Stimulated activated CD8-positive, alpha-beta memory T cell treated with anti-CD3 and anti-CD28 coated beads, Interleukin-7, amount 100 ng/mL, for 4 hours (primary cell): Measurements from ENCODE around the gene TSHR.
A peak's percentile ranks its signal among the peaks of the same experiment; 100 is the strongest.

Source experiments
- DNase-seq, 2 donors: peaks; one replicate each; pipeline ENCODE4 v3.0.0-alpha.2; 2020; ENCODE audit warnings: low read depth in 2 of 2

TSHR gene

GRCh38 chr14:81137316-81137715 lies 181.9 kb downstream of the TSHR start:
- no peak for DNase-seq

- DNase-seq = no peak
Measured at GRCh38 chr14:81138429-81138828, 183.0 kb downstream of the TSHR start.

DNA sequence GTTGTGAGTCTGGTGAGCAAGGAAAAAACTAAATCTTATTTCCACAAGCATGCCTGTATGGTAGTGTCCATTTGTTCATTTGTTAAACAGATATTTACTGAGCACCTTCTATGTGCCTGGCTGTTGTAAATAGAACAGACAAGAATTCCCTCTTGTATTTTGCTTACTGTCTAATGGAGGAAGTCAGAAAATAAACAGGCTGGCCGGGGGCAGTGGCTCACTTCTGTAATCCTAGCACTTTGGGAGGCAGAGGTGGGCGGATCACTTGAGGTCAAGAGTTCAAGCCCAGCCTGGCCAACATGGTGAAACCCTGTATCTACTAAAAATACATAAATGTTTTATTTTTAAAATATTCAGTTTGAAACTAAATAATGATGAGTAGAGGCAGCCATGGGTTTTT lies 186.0 kb downstream of the TSHR start:
- no peak for DNase-seq

DNA sequence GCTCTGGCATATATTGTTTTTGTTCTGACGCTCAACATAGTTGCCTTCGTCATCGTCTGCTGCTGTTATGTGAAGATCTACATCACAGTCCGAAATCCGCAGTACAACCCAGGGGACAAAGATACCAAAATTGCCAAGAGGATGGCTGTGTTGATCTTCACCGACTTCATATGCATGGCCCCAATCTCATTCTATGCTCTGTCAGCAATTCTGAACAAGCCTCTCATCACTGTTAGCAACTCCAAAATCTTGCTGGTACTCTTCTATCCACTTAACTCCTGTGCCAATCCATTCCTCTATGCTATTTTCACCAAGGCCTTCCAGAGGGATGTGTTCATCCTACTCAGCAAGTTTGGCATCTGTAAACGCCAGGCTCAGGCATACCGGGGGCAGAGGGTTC lies 188.4 kb downstream of the TSHR start:
- no peak for DNase-seq

DNA sequence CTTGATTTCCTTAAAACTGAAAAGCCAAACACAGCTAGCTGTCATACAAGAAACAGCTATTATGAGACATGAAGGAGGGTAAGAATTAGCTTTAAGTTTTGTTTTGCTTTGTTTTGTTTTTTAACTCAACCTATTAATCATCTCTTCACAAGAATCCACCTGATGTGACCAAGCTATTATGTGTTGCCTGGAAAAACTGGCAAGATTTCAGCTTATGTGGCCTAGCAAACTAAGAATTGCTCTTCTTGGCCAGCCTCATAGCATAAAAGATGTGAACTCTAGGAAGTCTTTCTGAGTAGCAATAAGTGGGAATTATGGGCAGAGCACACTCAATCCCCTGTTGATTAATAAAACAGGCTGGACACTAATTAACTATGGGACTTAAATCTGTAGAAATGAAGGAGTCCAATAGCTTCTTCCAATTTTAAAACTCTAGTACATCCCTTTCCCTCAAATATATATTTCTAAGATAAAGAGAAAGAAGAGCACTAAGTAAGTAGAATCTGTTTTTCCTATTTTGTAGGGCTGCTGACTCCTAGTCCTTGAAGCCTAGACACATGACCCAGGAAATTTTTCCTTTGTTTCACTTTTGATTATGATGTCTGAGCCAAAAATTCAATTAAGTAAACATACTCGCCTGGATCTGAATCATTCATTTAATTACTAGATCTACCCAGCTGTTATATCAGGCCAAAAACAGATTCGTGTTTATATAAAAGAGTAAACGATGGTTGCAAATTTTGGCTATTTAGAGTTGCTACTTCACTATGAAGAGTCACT lies 189.6 kb downstream of the TSHR start:
- DNase-seq = no peak

DNA sequence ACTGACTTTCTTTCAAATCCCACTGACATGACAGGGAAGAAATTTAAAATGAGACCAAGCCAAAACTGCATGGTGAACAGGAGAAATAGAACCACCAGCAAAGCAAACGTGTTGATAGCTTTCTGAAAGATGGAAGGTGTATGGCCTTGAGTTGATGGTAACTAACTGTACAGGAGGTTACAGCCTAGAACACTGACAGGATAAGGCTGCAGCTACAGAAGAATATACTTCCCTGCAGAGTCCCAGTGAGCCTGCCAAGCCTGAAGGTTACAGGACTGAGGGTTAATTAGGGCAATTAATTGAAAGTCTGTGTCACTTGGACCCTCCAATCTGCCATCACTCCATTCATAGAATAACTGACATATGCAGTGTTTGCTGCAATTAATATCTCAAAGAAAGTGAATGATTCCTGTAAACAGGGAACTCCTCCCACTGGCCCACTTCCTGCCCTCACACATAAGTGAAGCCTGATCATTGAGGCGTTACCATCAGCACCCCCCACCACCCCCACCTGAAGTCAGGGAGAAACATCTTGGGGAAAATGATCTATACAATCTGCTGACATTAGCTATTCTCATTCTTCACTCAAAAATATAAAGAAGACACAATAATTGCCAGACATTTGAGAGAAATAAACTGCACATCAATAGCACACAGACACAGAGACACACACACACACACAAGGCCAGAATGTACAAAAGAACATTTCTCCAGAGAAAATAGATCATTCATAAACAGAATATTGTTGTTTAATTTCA lies 191.9 kb downstream of the TSHR start:
- DNase-seq = no peak

DNA sequence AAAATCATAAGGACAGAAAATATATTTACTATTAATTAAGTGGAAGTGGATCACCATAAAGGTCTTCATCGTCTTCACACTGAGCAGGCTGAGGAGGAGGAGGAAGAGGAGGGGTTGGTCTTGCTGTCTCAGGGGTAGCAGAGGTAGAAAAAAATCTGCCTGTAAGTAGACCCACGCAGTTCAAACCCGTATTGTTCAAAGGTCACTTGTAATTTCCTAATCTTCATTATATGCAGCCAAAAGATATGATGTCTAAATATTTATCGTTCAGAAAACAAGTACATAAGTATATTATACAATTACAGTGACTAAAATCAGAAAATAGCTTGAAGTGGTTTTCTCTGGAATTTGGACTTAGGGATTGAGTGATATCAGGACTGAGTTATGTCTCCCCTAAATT lies 193.2 kb downstream of the TSHR start:
- no peak for DNase-seq

DNA sequence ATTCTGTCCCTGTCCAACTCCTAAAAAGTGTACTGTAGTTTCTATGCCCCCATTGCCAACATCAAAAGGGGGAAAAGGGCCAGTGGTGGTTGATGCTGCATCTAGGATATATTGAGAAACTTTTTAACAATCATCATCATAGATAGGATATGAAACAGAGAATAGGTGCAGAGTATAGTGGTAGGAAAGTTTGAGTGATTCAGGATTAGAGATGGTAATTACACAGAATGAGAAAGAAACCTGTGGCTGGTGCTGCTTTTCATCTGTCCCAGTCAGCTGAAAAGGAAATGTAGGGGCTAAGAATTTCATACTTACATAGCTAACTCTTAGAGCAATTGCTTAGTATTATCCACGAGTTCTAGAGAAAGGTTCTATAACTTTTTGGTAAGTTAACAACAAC lies 197.8 kb downstream of the TSHR start:
- DNase-seq = no peak

DNA sequence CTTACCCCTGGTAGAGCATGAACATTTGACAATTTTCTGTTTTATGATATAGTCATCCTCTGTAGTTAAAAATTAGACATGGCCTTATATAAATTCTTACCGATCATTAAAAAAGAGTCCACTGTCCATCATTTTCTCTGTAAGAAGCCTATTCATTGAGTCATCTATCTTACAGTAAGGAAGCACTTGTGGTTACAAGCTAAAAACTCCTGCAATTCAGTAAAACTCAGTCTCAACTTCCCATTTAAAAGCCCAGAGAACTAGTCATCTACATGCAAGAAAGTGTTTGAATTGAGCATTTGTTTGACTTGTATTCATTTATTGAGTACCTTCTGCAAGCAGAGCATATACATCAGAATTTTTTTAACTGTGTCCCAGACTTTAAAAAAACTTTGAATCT lies 202.0 kb downstream of the TSHR start:
- no peak for DNase-seq

DNA sequence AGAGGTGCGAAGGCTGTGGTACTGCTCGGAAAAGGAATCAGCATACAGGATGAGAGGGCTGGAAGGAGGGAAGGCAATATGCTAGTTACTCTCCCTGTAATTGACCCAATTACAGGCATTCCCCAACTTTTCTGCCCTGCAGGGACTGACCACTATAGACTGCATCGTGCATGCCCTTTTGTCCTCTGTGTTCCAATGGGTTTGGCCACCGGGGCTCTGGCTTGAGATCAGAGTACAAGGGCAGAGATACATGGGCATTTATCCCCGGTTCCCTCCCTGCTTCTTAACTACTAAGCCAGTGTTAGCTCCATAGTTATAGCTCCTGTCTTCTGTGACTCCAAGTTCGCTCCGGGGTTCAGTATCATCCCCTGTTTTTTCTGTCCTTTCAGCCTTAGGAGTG lies 205.7 kb downstream of the TSHR start:
- no peak for DNase-seq

- DNase-seq = no peak
Measured at GRCh38 chr14:81161749-81162148, 206.3 kb downstream of the TSHR start.

- DNase-seq = no peak
Measured at GRCh38 chr14:81162941-81163340, 207.5 kb downstream of the TSHR start.

GRCh38 chr14:81164167-81164774 lies 208.8 kb downstream of the TSHR start:
- peak; percentile 5 to 15 for DNase-seq

- DNase-seq = no peak
Measured at GRCh38 chr14:81165188-81165587, 209.8 kb downstream of the TSHR start.

GRCh38 chr14:81166121-81166520 lies 210.7 kb downstream of the TSHR start:
- no peak for DNase-seq

GRCh38 chr14:81169267-81169666 lies 213.8 kb downstream of the TSHR start:
- DNase-seq = no peak

GRCh38 chr14:81169711-81170103 lies 214.3 kb downstream of the TSHR start:
- no peak for DNase-seq

GRCh38 chr14:81170104-81170828 lies 214.8 kb downstream of the TSHR start:
- DNase-seq = peak; percentile 80 to 85

DNA sequence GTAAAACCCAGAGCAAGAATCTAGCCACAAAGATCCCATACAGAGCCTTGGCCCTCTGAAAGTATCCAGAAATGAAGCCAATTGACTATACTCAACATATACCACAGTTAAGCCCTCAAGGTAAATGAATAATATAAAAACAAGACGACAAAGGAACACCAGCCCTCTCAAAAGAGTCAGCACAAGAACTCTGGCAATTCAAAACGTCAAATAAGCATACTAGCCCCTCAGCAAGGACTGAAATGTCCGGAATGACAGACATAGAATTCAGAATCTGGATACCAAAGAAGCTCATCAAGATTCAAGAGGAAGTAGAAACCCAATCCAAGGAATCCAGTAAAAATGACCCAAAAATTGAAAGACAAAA lies 215.4 kb downstream of the TSHR start:
- DNase-seq = no peak

DNA sequence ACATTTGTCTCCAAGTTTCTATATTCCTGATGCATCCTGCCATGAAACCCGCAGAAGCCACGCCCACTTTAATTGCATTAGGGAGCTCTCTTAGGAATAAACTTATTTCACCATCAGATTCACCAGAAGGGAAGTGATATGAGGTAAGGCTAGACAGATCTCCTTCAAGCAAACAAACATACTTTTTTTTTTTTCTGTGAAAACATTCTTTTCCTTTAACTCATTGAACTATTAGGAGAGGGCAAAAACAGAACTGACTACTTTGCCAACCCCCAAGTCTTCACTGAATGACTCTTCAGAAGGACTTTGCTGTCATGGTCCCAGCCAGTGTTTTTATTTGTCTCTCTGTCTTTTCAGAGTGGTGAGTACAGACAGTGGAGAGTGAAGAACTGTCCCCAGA lies 216.9 kb downstream of the TSHR start:
- DNase-seq = no peak

DNA sequence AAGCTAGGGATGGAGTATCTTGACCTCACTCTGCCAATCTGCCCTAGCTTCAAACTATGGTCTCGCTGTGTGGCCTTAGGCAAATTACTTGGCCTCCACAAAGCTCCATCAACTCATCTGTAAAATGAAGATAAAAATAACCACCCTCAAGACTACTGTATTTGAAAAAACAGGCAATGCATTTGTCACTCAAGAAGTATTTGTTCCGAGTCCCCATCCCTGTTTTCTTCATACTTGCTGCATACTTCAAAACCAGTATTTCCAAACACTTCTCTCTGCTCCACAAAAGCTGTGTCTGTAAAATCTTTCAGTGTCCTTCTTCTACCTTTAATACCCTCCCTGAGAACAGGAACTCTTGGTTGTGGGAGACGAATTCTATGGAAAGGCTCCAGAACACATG lies 217.5 kb downstream of the TSHR start:
- no peak for DNase-seq

- no peak for DNase-seq
Measured at GRCh38 chr14:81176241-81176640, 220.8 kb downstream of the TSHR start.
